IgD-negative memory B cell (primary cell): ENCODE results near the gene SORBS1. TPM values are rescaled to one million over a fixed set of nuclear protein-coding genes. Genes with fewer than 3 reads are reported as not detected.

ENCODE experiments used
- H3K27ac Mint-ChIP-seq, 3 donors: one replicate each; pipeline ENCODE4 v1.8.0; 2020 to 2022; ENCODE audit warnings: mild to moderate bottlenecking in 3 of 3, mixed read lengths in 3 of 3, moderate library complexity in 1 of 3
- H3K27me3 Mint-ChIP-seq: one replicate; pipeline ENCODE4 v1.8.0; 2021; ENCODE audit warnings: mixed read lengths
- H3K36me3 Mint-ChIP-seq: one replicate; pipeline ENCODE4 v1.8.0; 2020; ENCODE audit warnings: mild to moderate bottlenecking, mixed read lengths
- H3K4me1 Mint-ChIP-seq, 3 donors: one replicate each; pipeline ENCODE4 v1.8.0; 2020 to 2022; ENCODE audit warnings: mixed read lengths in 3 of 3, mild to moderate bottlenecking in 1 of 3
- H3K4me3 Mint-ChIP-seq, 4 donors: one replicate each; pipeline ENCODE4 v1.8.0; 2020 to 2022; ENCODE audit warnings: mild to moderate bottlenecking in 4 of 4, mixed read lengths in 4 of 4, moderate library complexity in 3 of 4
- H3K9me3 Mint-ChIP-seq, 3 donors: one replicate each; pipeline ENCODE4 v1.8.0; 2020 to 2021; ENCODE audit warnings: mixed read lengths in 3 of 3, mild to moderate bottlenecking in 1 of 3
- polyA plus RNA-seq: library from polyadenylated mRNA; unstranded; fragments of 300-500 nt; fragmentation: Illumina TruSeq; gene quantifications from one replicate; pipeline ENCODE4 v1.2.3, GENCODE V29; 2021

Gene SORBS1
- polyA plus RNA-seq, 1 donor from 2014 or later: 0.41 TPM

DNA sequence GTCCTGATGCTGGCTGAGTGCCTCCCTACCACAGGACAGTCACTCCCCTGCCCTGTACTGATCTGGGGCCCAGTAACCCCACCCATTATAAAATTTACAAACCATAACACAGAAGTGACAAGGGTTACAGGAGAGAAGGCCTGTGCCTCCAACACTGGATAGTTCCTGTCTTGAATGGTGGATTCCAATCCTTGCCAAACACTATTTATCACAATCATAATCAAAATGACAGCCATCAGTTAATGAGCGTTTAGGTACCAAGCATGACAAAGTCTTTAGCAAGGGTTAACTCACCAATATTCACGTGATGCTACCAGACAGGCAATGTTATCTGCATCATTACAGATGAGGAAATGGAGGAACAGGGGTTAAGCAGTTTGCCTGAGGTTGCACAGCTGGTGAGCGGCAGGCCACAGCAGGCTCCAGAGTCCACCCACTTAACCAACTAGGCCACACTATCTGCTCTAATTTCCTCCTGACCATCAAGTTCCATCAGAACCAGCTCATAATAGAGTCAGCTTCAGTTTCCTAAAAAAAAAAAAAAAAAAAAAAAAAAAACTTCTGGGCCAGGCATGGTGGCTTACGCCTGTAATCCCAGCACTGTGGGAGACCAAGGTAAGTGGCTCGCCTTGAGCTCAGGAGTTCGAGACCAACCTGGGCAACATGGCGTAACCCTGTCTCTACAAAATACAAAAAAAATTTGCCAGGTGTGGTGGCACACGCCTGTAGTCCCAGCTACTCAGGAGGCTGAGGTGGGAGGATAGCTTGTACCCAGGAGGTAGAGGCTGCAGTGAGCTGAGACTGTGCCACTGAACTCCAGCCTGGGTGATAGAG, 284.6 kb downstream of the SORBS1 start:
- Mint-ChIP-seq H3K36me3 (no peaks in the 10 kb centered on the region), H3K4me1 (peaks cover 43 to 55% (median 52%) of the 10 kb centered on the region in 3 donors), H3K9me3 (no peaks in the 10 kb centered on the region), H3K27me3 (no peaks in the 10 kb centered on the region), H3K27ac (peak overlapping the region in 2 of 3 donors; percentile 13 to 89), H3K4me3 (peak overlapping the region in 1 of 4 donors; percentile 84)

DNA sequence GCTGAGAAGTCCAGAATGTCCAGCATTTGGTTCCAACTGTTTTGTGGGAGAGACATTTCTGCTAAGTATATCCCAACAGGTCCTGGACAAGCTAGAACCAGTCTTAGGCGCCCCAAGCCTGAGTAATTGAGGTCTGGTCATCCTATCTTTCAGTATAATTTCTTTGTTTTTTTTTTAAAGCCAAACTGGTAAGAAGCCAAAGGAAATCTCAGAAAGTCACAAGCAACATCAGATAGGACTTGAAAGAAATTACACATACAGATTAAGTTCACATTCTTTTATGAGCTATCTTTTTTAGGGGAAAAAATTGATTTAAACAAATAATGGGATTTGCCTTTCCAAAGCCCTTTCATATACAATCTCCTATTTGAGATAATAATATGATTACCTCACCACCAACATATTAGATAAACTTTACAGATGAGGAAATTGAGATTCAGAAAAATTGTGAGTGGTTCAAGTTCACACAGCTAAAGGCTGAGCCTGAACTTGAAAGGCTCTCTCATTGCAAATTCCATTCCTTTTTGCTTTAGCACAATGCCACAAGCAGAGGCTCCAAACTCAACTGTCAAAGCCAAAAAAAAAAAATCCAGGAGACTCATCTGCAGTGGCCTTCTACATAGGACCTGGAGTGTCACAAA, 285.3 kb downstream of the SORBS1 start:
- Mint-ChIP-seq H3K9me3 (no peaks in the 10 kb centered on the region), H3K27me3 (no peaks in the 10 kb centered on the region), H3K36me3 (no peaks in the 10 kb centered on the region), H3K4me3 (no peak overlapping the region), H3K4me1 (peaks cover 38 to 50% (median 46%) of the 10 kb centered on the region in 3 donors), H3K27ac (peak overlapping the region; percentile 13 to 89 (median 31))

DNA sequence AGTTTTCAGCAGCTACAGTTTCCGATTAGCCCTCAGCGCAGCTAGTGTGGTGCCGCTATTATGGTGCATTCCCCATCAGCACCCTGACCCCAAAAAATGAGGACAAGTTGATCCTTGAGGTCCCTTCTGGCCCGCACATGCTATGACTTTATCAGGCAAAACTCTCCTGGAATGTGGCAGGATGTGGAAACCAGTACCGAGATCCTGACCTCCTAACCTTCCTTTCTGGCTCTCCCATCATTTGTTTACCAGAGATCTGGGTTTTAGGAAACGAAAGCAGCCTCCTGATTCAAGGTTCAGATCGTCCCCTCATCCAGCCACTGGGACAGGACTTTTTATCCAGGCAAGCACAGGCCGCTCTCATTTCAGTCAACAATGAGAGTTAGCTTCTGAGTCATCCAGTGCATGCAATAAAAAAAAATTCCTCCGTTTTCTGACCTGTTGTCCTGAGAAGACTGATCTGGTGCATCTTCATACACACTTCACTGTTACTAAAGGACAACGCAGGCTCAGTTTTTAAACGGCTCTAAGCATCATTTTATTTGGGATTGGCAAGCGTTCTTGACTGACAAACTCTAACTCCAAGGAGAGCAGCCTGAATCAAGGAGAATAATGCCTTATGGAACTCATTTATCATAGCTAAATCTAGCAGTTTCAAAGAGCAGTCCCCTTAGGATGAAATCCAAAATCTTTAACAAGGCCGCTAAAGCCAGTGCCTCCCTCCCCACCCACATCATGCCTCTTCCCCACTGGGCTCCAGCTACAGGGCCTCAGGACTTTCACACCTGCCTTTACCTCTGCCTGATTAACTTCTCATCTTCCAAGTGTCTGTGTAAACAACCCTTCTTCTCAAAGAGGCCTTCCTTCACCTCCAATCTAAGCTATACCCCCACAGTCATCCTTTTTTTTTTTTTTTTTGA, 287.5 kb downstream of the SORBS1 start:
- Mint-ChIP-seq H3K36me3 (peaks cover 3% of the 10 kb centered on the region), H3K4me1 (peaks cover 23 to 33% (median 30%) of the 10 kb centered on the region in 3 donors), H3K27me3 (no peaks in the 10 kb centered on the region), H3K4me3 (no peak overlapping the region), H3K9me3 (no peaks in the 10 kb centered on the region), H3K27ac (peak overlapping the region in 1 of 3 donors; percentile 59)

DNA sequence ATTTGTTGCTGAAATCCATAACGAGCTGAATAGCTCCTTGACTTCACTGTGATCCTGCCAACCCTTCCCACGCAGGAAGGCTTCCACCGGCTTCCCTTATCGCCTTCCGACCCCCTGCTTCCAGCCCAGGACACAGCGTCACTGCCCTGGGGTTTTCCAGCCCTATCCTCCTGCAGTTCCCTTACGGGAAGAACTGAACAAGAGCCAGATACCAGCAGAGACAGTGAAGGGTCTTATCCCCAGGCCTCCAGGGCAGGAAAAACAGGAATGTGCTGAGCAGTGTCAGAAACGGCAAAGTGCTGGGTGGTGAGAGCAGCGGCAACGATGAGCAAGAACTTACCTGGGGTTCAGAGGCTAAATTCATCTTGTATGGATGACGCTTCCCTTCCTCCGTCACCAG, 292.7 kb downstream of the SORBS1 start:
- Mint-ChIP-seq H3K4me1 (peaks cover 22 to 37% (median 23%) of the 10 kb centered on the region in 3 donors), H3K27ac (peak overlapping the region; percentile 76 to 99 (median 78)), H3K27me3 (no peaks in the 10 kb centered on the region), H3K9me3 (no peaks in the 10 kb centered on the region), H3K4me3 (no peak overlapping the region), H3K36me3 (peaks cover 14% of the 10 kb centered on the region)

DNA sequence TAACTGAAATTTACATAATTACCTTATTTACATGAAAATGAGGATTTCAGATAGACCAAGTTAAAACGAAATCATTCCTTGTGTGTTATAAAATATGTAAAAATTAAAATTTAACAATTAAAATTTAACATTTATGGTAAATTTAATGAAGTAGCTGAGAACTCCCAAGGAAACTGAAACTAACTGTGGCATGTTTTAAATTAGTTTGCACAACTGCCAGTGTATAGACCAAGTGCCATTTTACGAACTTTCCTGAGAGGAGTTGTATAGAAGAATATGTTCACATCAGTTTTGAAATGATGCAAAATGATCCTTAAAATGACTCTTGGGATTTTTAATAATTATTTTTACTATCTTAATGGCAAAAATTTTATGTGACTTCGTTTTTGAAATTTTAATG, 293.9 kb downstream of the SORBS1 start:
- Mint-ChIP-seq H3K4me1 (peaks cover 27 to 37% (median 27%) of the 10 kb centered on the region in 3 donors), H3K4me3 (peak overlapping the region in 1 of 4 donors; percentile 41), H3K36me3 (peaks cover 14% of the 10 kb centered on the region), H3K27ac (peak overlapping the region; percentile 87 to 99 (median 99)), H3K27me3 (no peaks in the 10 kb centered on the region), H3K9me3 (no peaks in the 10 kb centered on the region)

DNA sequence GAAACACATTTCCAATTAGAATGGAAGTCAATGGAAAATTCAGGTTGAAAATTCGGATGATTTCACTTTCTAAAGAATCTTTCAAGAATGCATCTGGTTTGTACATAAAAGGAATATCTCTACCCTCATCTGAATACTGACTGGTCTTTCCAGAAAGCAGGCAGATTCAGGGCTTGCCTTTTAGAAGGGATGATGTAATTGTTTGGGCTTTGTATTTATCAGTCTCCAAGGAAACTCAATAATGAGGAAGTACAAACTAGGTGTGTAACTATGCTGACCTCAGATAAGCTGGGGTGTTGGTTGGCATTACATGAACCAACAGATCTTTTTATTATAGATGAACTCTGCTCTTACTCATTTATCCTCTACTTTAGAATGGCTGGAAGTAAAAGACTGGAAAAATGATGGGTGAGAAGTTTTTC, 294.5 kb downstream of the SORBS1 start:
- H3K4me1 Mint-ChIP-seq: peaks cover 27 to 37% (median 27%) of the 10 kb centered on the region in 3 donors
- peaks cover 14% of the 10 kb centered on the region for H3K36me3 Mint-ChIP-seq
- H3K27ac Mint-ChIP-seq: peak overlapping the region; percentile 87 to 99 (median 99)
- no peaks in the 10 kb centered on the region for H3K27me3 Mint-ChIP-seq
- H3K9me3 Mint-ChIP-seq: no peaks in the 10 kb centered on the region
- peak overlapping the region in 3 of 4 donors; percentile 18 to 84 (median 65) for H3K4me3 Mint-ChIP-seq

DNA sequence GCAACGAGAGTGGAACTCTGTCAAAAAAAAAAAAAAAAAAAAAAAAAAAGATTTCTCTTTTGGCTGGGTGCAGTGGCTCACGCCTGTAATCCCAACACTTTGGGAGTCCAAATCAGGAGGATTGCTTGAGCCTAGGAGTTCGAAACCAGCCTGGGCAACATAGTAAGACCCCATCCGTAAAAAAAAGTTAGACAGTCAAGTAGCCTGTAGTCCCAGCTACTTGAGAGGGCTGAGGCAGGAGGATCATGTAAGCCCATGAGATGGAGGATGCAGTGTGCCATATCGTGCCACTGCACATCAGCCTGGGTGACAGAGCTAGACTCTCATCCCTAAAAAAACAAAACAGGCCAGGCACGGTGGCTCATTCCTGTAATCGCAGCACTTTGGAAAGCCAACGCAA, 295.6 kb downstream of the SORBS1 start:
- Mint-ChIP-seq H3K9me3 (no peaks in the 10 kb centered on the region), H3K36me3 (peaks cover 14% of the 10 kb centered on the region), H3K4me1 (peaks cover 27 to 37% (median 27%) of the 10 kb centered on the region in 3 donors), H3K4me3 (peak overlapping the region in 1 of 4 donors; percentile 66), H3K27ac (peak overlapping the region; percentile 69 to 95 (median 87)), H3K27me3 (no peaks in the 10 kb centered on the region)

DNA sequence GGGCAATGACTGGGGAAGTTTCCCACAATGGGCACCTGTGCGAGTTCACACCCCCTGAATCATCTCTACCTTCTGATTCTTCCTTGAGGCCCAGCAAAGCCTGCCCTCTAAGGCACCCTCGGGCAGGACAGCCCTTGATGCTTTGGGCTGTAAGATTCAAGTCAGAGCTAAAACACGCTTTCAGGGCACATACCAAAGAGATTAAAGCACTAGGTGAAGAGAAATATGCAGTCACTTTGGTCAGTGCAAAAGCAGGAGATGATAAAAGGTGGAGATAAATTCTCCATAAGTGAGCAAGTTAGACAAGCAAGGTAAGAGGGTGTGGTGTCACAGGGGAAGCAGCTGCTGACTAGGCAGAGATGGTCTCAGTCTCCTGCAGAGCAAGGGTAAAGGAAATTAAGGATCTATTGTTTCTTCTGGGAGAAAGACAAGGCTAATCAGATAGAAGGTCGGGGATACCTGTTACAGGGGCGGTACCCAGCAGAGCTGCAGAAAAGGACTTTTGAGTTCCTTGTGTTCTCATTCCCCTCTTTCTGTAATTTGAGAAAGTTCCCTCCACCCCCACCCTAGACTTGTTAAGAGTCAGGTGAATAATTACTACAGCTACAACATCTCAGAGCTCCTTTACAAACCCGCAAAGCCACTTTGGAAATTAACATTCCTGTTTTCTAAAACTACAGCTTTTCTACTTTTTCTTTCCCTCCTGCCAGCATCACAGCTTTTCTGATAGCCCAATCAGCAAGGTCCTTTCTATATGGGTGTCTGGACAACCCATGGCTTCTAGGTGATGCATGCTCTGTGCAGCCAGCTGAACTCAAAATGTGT, 296.7 kb downstream of the SORBS1 start:
- H3K4me3 Mint-ChIP-seq: peak overlapping the region in 3 of 4 donors; percentile 36 to 73 (median 58)
- H3K4me1 Mint-ChIP-seq: peaks cover 27 to 37% (median 29%) of the 10 kb centered on the region in 3 donors
- H3K27ac Mint-ChIP-seq: peak overlapping the region; percentile 71 to 95 (median 87)
- no peaks in the 10 kb centered on the region for H3K27me3 Mint-ChIP-seq
- peaks cover 10% of the 10 kb centered on the region for H3K36me3 Mint-ChIP-seq
- H3K9me3 Mint-ChIP-seq: no peaks in the 10 kb centered on the region

DNA sequence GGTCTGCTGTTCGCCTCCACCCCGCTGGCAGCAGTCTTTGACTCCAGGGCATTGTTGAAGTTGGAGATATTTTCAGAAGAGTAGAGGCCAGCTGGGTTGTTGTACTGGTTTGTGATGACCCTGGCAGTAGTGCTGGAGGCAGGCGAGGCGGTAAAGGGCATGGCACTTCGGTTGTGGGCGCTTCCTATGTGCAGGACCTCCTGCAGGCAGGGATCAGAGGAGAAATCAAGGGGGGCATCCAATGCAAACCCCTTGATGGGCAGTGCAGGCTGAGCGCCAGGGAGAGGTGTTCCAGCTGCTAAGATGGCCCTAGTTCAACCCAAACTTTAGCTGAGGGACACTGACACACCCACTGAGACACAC, 297.3 kb downstream of the SORBS1 start:
- H3K27me3 Mint-ChIP-seq: no peaks in the 10 kb centered on the region
- peaks cover 27 to 37% (median 29%) of the 10 kb centered on the region in 3 donors for H3K4me1 Mint-ChIP-seq
- H3K9me3 Mint-ChIP-seq: no peaks in the 10 kb centered on the region
- H3K27ac Mint-ChIP-seq: peak overlapping the region; percentile 71 to 87 (median 87)
- H3K4me3 Mint-ChIP-seq: peak overlapping the region in 2 of 4 donors; percentile 33 to 36
- peaks cover 10% of the 10 kb centered on the region for H3K36me3 Mint-ChIP-seq

DNA sequence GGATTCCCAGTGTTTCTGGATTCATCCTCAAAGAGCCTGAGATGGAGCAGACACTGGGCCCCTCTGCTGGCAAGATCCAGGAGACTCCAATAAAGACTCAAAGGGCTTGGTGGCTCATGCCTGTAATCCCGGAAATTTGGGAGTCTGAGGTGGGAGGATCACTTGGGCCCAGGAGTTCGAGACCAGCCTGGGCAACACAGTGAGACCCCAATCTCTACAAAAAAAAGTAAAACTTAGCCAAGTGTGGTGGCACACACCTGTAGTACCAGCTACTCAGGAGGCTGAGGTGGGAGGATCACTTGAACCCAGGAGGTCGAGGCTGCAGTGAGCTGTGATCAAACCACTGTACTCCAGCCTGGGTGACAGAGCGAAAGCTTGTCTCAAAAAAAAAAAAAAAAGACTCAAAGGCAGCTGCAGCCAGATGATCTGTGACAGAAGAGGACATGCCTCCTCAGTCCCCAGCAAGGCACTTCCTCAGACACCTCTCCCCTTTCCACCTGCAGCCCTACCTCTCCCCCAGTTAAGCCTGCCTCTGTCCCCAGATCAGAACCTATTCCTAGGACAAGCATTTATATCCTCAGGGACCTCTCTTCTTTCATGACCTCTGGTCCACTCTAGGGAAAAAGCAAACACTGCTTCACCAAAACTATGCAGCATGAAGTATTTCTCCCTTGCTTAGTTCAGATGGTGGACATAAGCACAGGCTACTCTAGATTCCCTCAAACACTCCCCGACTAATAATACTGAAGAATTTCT, 298.2 kb downstream of the SORBS1 start:
- H3K27me3 Mint-ChIP-seq: no peaks in the 10 kb centered on the region
- H3K4me3 Mint-ChIP-seq: peak overlapping the region in 1 of 4 donors; percentile 60
- H3K9me3 Mint-ChIP-seq: peaks cover 0 to under 1% (median 0%) of the 10 kb centered on the region in 3 donors
- H3K36me3 Mint-ChIP-seq: peaks cover 13% of the 10 kb centered on the region
- peak overlapping the region; percentile 71 to 87 (median 87) for H3K27ac Mint-ChIP-seq
- H3K4me1 Mint-ChIP-seq: peaks cover 27 to 33% (median 27%) of the 10 kb centered on the region in 3 donors

DNA sequence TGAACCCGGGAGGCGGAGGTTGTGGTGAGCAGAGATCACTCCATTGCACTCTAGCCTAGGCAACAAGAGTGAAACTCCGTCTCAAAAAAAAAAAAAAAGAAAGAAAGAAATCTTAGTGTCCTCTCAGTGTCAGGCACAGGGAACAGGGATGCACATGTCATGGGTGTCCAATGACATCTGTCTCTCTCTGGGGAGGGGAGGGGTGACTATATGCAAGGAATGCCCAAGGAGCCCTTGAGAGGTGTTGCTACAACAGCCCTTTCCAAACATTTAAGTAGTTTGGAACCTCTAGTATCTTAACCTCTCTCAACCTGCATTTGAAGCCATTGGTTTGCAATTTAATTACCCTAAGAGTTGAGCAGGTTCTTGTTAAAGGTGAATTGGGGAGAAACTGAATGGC, 299.2 kb downstream of the SORBS1 start:
- peak overlapping the region in 2 of 3 donors; percentile 71 to 84 for H3K27ac Mint-ChIP-seq
- H3K27me3 Mint-ChIP-seq: no peaks in the 10 kb centered on the region
- H3K36me3 Mint-ChIP-seq: peaks cover 14% of the 10 kb centered on the region

More for the DNA sequence above, 299.2 kb downstream of the SORBS1 start:
- Mint-ChIP-seq H3K4me3 (no peak overlapping the region), H3K9me3 (peaks cover 0 to 5% (median 0%) of the 10 kb centered on the region in 3 donors), H3K4me1 (peaks cover 24 to 32% (median 26%) of the 10 kb centered on the region in 3 donors)
